ENCODE measurements around the gene GEMIN8.
A peak's percentile ranks its signal among the peaks of the same experiment; 100 is the strongest.

Gene GEMIN8, protein sequence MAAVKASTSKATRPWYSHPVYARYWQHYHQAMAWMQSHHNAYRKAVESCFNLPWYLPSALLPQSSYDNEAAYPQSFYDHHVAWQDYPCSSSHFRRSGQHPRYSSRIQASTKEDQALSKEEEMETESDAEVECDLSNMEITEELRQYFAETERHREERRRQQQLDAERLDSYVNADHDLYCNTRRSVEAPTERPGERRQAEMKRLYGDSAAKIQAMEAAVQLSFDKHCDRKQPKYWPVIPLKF

DNA sequence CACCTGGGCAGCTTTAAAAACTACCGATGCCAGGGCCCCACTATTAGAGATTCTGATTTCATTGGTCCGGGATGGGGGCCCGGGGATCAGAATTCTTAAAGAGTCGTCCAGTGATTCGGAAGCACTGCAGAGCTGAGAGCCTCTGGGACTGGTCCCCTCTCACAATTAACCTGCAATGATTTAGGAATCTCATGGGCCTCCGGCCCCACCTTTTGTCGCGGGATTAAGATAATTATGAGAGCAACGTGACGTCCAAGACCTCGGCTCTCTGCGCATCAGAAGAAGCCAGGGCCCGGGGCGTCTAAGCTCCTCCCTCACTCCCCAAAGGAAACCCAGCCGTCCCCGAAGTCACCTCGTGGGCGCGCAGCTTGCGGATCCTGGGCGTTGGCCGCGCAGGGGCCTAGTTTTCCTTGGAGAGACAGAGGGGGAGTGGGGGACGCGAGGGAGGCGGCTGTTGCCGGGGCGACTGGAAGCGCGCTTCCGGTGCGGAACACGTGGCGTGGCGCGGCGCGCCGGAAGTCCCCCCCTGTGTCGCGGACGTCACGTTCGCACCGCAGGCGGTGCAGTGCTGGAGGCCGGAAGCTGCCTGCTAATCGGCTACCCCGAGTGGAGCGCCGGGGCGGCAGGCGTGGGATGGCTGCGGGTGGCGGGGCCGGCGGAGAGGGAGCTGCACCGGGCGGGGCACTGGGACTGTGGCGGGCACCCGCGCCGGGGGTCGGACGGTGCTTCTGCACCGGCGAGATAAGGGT, at the start of gene GEMIN8:
Gene GEMIN8 (minus strand): TSS at position 468 of the 749 bp plus-strand sequence. CDS start 8,414 bp downstream, outside the sequence.
- DNase-seq (ENCODE audit: low read depth in 2 of 3, low spot score in 2 of 3) = peak; percentile 44 to 82 (median 61)

DNA sequence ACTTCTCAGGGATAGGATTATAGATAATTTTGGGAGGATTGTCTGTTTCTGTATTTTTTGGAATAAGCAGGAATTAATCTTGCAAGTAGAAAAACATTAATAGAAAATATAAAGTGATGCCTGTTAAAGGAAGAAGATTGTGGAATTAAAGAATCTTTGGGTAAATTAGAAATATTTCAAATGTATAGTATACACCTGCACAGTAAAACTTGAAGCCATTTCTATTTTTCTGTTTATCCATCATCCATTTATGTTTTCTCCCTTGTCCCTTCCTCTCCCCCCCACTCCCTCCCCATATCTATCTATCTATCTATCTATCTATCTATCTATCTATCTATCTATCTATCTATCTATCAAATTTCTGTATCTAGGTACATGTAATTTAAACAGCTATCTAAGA, 46.9 kb upstream of the GEMIN8 start:
- no peak for DNase-seq (ENCODE audit: low read depth in 2 of 3, low spot score in 2 of 3)

DNA sequence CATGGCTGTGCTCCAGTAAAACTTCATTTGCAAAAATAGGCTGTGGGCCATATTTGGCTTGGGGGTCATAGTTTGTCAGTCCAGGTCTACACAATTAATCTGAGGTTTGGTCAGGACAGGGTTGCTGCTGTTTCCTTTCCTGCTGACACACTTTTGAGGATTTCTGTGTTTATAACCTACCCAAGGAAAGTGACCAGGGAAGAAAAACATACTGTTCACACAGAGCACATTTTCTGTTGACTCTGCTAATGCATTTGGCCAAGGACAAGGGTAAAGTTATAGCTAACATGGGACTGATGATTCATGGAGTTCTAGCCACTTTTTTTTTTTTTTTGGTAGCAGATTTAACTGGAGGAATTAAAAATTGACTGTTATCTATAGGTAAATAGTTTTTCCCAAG, 43.9 kb upstream of the GEMIN8 start:
- no peak for DNase-seq (ENCODE audit: low read depth in 2 of 3, low spot score in 2 of 3)

DNA sequence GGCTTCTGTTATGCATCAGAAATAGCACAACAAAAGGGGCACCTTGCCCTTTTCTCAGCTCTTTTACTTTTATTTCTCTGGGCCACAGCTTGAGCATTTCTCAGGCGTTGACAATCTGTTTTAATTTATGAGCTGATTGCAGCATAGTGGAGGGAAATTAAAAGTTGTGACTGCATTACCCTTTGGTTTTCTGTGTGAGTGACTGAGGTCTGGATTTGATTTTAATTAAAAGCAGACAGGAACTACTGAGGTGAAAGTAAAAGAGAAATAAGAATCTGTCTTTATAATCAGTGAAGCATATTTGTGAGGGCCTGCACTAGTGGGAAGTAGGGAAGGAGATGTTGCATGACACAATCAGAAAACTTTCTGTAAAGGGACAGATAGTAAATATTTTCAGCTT, 43.4 kb upstream of the GEMIN8 start:
- DNase-seq (ENCODE audit: low read depth in 2 of 3, low spot score in 2 of 3) = no peak

DNA sequence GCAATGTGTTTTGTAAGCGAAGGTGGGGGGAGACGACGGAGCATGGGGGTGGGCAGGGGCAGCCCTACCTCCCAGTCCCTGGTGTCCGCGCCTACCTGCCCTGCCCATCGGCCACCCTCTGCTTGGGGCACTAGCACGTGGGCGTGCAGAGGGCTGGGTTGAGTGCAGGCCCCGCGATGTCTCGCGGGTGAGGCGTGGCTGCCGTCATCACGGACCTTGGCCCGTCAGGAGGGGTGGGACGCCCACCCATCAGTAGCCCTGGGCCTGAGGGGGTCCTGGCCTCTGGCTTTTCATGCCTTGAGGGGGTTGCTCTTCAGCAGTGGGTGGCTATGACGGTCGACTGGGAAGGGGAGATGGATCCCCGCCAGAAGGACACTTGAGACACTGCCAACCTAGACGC, 36.1 kb upstream of the GEMIN8 start:
- no peak for DNase-seq (ENCODE audit: low read depth in 2 of 3, low spot score in 2 of 3)

DNA sequence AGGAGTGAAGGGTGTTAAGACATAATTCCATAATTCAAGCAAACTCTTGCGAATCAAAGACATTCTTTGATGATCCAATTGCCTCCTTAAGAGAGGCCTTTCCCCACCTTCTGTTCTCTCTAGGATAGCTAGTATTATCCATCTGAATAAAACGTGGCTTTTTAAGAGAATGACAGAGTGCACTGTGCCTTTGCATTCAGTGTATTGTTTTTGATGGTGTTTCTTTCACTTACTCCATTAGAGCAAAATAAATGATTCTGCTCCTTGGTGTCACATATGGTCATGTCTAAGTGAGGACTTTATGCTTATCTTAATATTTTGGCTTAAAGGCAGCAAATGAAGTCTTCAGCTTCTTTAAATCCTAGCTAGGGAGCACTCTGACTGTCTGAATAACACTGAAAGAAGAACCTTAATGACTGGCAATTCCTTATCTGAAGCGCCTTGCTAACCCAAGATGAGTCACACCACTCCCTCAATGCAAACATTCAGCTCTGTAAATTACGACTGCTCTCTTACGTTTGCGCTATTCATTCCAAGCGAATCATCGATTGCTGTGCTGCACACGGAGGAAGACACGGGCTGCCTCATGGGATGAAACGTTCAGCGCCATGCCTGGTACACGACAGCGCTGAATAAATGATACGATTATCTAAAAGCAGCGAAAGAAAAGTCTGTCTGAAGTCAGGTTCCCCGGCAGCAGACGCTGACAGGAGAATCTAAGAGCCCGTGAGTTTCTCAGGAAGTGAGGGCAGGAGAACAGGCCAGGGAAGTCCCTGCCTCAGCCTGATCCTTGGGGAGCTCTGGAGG, 35.1 kb upstream of the GEMIN8 start:
- no peak for DNase-seq (ENCODE audit: low read depth in 2 of 3, low spot score in 2 of 3)

DNA sequence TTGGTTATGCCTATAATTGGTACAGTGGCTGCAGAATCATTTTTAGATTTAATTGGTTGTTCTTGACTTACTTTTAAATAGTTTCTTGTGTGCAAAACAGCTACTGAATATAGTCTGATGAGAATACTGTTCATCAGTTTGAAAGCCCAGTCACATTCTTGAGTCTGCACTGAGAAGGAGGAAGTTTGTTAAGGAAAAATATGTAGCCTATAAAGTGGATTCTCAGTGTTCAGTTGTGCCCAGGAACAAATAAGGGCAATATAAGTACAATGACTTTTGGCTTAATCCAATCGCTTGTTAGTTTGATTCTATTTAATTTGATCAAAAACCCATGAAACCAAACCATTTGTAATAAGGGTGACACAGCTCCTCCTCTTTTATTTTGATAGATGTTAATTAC, 32.8 kb upstream of the GEMIN8 start:
- DNase-seq (ENCODE audit: low read depth in 2 of 3, low spot score in 2 of 3) = no peak

DNA sequence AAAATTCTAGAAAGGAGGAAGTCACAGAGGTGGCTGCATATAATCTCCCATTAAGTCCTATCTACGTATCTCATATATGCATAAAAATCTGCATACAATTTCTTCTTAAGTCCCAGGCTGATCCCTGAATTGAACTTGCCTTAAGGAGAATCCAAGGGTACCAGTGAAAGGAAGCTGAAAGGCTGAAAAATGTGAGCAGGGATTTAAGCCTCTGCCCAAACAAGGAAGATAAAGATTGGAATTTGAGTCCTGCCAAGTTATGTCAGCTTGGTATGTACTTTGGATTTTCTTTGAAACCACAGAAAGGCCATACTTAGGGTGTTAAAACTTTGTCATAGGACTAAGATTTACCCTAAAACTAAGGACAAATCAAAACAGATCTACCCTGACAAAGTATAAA, 26.5 kb upstream of the GEMIN8 start:
- no peak for DNase-seq (ENCODE audit: low read depth in 2 of 3, low spot score in 2 of 3)

DNA sequence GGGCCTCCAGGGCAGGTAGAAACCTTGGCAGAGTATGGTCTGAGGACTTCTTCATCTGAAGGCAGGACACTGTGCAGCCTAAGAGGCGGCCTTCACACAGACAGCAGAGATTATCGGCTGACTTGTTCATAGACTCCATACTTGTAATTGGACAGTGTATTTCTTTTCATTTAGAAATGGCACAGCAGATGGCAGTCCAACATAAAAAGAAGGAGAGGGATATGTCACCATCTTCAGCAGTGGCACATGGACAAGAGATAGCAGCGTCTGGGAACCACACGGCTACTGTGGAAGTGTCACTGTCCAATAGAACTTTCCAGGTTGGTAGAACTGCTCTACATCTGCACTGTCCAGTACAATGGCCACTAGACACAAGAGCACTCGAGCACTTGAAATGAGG, 21.7 kb upstream of the GEMIN8 start:
- DNase-seq (ENCODE audit: low read depth in 2 of 3, low spot score in 2 of 3) = no peak

DNA sequence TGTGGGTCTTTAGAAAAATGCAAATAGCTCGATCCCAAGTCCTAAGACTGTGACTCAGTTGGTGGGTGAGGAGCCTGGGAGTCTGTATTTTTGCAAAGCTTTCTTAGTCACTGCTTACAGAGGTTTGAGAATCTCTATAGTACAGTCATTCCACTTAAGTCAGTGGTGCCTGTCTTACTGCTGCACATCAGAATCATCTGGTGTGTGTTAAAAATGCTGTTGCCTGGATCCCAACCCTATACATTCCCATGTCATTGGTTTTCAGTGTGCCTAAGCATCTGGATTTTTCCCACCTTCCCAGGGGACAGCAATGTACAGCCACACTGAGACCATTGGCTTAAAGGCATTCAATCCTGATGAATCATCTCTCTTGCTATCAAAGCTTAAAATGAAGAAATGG, 21.0 kb upstream of the GEMIN8 start:
- DNase-seq (ENCODE audit: low read depth in 2 of 3, low spot score in 2 of 3) = no peak

DNA sequence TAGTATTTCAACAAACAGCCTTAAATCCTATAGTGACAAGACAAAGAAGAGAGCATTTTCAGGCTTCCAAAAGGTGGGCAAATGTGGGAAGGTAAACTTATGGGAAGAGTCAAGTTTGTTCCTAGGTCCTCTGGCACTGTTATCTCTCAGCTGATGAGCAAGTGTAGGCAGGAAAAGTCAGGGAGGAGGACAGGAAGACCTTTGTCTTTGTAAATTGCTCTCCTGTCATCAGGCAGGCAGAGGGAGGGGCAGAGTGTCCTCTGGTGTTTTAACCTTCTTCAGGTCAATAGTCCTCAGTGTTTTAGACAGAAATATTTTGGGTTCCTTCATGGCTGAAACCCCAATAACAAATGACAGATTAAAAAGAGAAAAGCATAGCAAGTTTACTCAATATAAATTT, 13.5 kb upstream of the GEMIN8 start:
- DNase-seq (ENCODE audit: low read depth in 2 of 3, low spot score in 2 of 3) = no peak

DNA sequence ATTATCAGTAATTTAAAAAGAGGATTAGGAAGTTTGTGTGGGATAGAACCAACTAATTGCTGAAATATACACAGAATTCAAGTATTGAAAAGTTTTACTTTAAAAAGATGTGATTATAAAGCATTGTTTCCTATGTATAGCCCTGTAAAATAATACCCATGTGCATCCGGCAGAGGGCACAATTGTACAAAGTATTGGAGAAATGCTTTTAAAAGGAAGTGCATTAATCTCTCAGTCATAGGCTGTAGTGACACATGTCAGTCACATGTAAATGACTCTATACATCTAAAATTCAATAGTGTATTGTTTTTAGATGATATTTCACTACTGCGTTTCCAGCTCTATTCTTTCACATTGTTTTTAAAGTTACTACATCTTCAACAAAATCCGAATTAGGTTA, 9.7 kb upstream of the GEMIN8 start:
- DNase-seq (ENCODE audit: low read depth in 2 of 3, low spot score in 2 of 3) = no peak

DNA sequence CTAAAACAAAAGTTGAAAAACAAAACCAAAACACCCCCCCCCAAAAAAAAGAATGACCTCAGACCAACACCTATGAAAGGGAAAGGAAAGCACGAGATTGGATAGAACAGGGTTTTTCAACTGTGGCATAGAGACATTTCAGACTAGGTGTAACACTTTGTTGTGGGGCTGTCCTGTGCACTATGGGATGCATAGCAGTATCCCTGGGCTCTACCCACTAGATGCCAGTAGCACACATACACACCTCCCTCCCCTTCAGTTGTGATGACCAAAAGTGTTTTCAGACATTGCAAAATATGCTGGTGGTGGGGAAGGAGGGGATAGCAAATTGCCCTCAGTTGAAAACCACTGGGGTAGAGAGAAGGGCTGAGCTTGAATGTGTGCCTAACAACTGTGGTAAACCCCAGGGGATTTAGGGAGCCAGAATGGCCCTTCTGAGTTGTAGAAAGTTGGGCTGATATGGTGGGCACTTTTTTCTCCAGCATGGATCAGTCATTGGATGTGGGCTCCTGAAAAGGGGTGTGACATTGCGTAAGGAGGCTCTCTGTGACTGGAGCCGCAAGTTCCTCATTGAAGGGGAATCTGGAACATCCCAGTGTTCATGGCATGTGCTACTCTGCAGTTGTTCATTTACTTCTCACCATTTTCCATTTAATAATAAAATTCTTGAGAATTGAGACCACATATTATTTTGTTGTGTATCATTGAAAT, 8.8 kb upstream of the GEMIN8 start:
- no peak for DNase-seq (ENCODE audit: low read depth in 2 of 3, low spot score in 2 of 3)

DNA sequence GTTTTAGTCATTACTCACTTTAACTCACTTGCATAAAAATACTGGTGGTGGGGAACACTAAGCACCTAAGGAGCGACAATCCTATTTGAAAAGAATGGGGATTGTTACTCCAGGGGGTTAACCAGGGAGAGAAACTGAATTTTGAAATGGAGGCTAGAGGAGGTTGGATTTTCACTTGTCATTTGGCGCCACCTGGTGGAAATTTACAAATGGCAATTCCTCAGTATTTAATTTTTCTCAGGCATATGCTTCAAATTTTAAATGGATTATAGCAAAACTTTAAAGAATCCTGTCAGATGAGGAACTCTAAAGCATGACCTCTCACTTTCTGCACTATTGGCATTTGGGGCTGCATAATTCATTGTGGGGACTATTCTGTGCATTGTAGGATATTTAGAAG, 2.7 kb upstream of the GEMIN8 start:
- DNase-seq (ENCODE audit: low read depth in 2 of 3, low spot score in 2 of 3) = no peak

DNA sequence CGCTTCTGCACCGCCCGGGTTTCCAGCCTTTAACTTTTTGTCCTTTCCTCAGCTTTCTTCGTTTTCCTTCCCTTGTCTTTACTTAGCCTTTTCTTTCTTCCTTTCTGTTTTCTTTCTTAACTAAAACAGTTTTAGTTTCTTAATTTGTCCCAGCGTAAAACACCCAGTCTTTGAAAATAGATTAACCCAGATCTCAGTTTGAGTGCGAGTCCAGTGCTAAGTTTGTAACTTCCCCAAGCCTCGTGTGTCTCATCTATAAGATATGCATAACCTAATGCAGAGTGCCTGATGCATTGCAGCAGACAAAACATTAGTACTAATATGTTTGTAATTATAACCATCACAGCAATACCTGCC, 460 bp upstream of the GEMIN8 start:
- DNase-seq (ENCODE audit: low read depth in 2 of 3, low spot score in 2 of 3) = no peak

DNA sequence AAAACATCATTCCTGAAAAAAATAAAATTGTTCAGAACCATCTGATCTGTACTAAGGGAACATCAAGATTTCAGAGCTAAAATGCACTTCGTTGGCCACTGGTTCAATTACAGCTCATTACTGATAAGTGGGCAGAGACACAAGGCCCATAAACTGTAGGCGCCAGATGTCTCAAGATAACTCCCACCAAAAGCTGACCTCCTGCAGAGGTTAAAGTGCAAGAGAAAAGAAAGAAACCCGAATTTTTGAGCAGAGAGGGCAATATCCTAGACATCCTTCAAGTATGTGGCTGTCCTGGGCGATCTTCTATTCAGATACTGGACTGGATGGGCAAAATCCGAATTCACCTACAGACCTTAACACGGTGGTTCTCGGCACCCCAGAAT, 660 bp downstream of the GEMIN8 start:
- DNase-seq (ENCODE audit: low read depth in 2 of 3, low spot score in 2 of 3) = no peak

DNA sequence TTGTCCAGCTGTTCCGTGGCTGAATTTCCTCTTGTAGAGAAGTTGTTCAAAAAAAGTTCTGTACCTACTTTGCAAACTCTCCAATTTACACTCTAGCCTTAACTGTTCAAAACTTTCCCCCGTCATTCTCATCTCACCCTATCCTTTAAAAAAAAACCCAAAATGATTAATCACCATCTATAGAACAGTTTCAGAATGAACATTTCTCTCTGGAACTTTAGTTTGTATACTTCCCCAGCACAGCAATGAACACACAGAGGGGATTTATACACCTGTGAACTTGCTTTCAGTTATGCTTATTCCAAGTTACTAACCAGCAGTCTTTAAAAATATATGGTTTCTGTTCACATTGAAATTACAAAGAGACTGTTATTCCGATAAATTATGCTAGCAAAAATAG, 1.2 kb downstream of the GEMIN8 start:
- no peak for DNase-seq (ENCODE audit: low read depth in 2 of 3, low spot score in 2 of 3)

DNA sequence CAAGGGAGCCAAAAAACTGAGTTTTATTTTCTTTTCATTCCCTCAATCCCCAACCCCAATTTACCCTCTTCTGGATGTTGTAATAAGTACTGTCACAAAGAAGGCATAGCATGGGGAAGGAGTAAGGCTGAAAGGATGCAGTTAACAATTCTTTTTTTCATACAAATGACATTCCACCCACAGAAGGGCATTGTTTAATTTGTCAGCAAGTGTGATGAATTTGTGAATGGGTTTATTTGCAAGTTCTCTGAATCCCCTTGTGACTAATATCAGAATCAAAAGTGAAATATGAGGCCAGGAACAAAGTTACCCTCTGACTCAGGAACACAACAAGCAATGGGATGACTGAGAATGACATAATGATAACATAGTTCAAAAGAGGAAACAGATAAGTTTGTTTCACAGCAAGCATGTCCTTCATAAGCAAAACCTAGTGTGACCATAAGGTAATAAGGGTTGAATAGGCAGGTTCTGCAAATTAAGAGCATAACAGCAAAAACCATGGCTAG, 2.1 kb downstream of the GEMIN8 start:
- no peak for DNase-seq (ENCODE audit: low read depth in 2 of 3, low spot score in 2 of 3)

DNA sequence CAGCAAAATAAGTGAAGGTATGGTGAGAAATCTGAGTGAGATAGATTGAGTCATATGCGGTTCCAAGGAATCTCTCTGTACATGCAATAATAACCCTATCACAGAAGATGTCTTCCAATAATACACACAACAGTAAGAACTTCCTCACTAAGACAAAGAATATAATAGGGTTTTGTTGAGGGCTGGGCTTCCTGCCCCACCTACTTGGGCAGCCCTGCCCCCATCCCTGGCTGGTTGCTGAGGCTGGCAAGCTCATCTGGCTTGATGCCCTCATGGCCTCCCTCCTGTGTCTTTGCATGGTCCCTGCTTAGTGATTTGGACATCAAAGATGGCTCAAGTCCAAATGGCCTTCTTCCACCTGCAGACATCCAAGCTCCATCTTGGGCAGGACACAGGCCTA, 2.7 kb downstream of the GEMIN8 start:
- DNase-seq (ENCODE audit: low read depth in 2 of 3, low spot score in 2 of 3) = no peak

DNA sequence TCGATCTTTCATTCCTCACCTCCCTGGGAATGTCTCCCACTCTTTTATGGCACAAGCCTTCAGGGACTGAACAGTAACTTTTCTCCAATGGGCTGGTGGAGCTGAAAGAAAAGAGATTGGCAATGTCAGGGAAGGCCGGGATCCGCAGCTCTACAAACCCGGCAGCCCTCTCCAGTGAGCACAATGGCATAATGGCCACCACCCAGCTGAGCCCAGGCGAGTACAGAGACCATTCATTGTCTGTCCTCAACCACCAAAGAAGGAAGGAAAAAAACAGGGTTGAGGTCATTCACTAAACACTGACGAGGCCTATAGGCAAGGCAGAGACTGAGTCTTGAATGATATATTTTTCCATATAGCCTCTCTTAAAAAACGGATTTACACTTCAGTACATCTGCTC, 3.6 kb downstream of the GEMIN8 start:
- DNase-seq (ENCODE audit: low read depth in 2 of 3, low spot score in 2 of 3) = no peak

DNA sequence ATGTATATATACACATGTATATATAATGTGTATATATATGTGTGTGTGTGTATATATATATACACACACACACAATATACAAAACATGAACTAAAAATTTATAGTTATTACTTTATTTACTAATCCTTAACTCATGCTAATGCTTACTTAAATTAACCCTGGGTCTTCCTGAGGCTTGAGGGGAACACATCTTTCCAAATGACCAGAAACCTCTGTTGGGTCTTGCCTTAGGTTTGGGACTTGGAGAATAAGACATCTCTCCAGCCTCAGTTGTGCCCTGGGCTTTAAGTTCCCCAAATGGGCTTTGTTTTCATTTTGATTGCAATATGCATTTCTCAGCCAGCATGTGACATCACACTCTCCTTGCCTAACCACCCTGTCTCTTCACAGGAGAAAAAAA, 7.7 kb downstream of the GEMIN8 start:
- DNase-seq (ENCODE audit: low read depth in 2 of 3, low spot score in 2 of 3) = no peak

Data from activated CD8-positive, alpha-beta memory T cell treated with anti-CD3 and anti-CD28 coated beads for 48 hours (primary cell).